CD4-positive, alpha-beta T cell treated with Interleukin-17A for 1 hour (primary cell): ENCODE measurements around the gene SKAP2.

ENCODE experiments used
- DNase-seq: peaks from one replicate; pipeline ENCODE4 v3.0.0-alpha.2; 2020

SKAP2 gene

GRCh38 chr7:26743205-26743604, 121.2 kb downstream of the SKAP2 start:
- no peak for DNase-seq

- DNase-seq = no peak
Observed at GRCh38 chr7:26735976-26736600, 128.3 kb downstream of the SKAP2 start.

- DNase-seq = no peak
Observed at GRCh38 chr7:26729150-26729775, 135.1 kb downstream of the SKAP2 start.

- DNase-seq = no peak
Observed at GRCh38 chr7:26726051-26726450, 138.3 kb downstream of the SKAP2 start.

GRCh38 chr7:26724795-26725194, 139.6 kb downstream of the SKAP2 start:
- no peak for DNase-seq

- DNase-seq = no peak
Observed at GRCh38 chr7:26723129-26723528, 141.3 kb downstream of the SKAP2 start.

- no peak for DNase-seq
Observed at GRCh38 chr7:26721450-26721849, 142.9 kb downstream of the SKAP2 start.

- no peak for DNase-seq
Observed at GRCh38 chr7:26718063-26718462, 146.3 kb downstream of the SKAP2 start.

- no peak for DNase-seq
Observed at GRCh38 chr7:26714438-26714837, 150.0 kb downstream of the SKAP2 start.

GRCh38 chr7:26714006-26714405, 150.4 kb downstream of the SKAP2 start:
- no peak for DNase-seq

GRCh38 chr7:26709210-26709990, 155.0 kb downstream of the SKAP2 start:
- DNase-seq = no peak

- no peak for DNase-seq
Observed at GRCh38 chr7:26705567-26705966, 158.8 kb downstream of the SKAP2 start.

GRCh38 chr7:26704786-26705185, 159.6 kb downstream of the SKAP2 start:
- DNase-seq = no peak

- no peak for DNase-seq
Observed at GRCh38 chr7:26704036-26704435, 160.4 kb downstream of the SKAP2 start.

GRCh38 chr7:26700893-26701292, 163.5 kb downstream of the SKAP2 start:
- DNase-seq = no peak

- no peak for DNase-seq
Observed at GRCh38 chr7:26700386-26700785, 164.0 kb downstream of the SKAP2 start.

- DNase-seq = no peak
Observed at GRCh38 chr7:26699766-26700165, 164.6 kb downstream of the SKAP2 start.

- DNase-seq = no peak
Observed at GRCh38 chr7:26698806-26699205, 165.6 kb downstream of the SKAP2 start.

- DNase-seq = no peak
Observed at GRCh38 chr7:26698194-26698593, 166.2 kb downstream of the SKAP2 start.

GRCh38 chr7:26696978-26697377, 167.4 kb downstream of the SKAP2 start:
- DNase-seq = no peak

- no peak for DNase-seq
Observed at GRCh38 chr7:26696161-26696560, 168.2 kb downstream of the SKAP2 start.

- no peak for DNase-seq
Observed at GRCh38 chr7:26694713-26695112, 169.7 kb downstream of the SKAP2 start.

GRCh38 chr7:26694141-26694540, 170.2 kb downstream of the SKAP2 start:
- no peak for DNase-seq

GRCh38 chr7:26691886-26692285, 172.5 kb downstream of the SKAP2 start:
- no peak for DNase-seq
